Endothelial cell of umbilical vein (primary cell): ENCODE data around the gene HRH3. TPM values are rescaled to one million over a fixed set of nuclear protein-coding genes. Genes with fewer than 3 reads are reported as not detected.

Source experiments
- BruUV-seq: library from RNA; stranded (reverse); fragments of 400-500 nt; replicated peaks from 2 replicates; lab custom pipeline; 2021; lab: Mats Ljungman, UMichigan
- CTCF ChIA-PET: fragments of 300-600, 350-600 bp; sonication (Branson Sonifier 250); formaldehyde crosslinking; loops from one replicate; lab custom pipeline; 2021; ENCODE audit warnings: antibody characterized with exemption, inconsistent platforms; lab: Charles Lee
- POLR2A ChIA-PET: fragments of 300-600, 350-600 bp; sonication (Branson Sonifier 250); formaldehyde crosslinking; loops from one replicate; lab custom pipeline; 2021; ENCODE audit warnings: antibody characterized with exemption, inconsistent platforms; lab: Charles Lee
- DNase-seq: peaks from one replicate; pipeline ENCODE4 v3.0.0-alpha.2; 2011; ENCODE audit warnings: low read depth, low spot score
- FAIRE-seq: peaks from 2 replicates; lab custom pipeline; 2011; peaks lifted over from hg19 to GRCh38; lab: Jason Lieb, UNC
- H2AFZ ChIP-seq: 2 replicates; pipeline ENCODE4 v1.6.0; 2012; ENCODE audit warnings: low read depth, low read length, control low read depth, inconsistent platforms
- H3K27ac ChIP-seq: 2 replicates; pipeline ENCODE4 v1.5.1; 2011; ENCODE audit warnings: low read depth, mild to moderate bottlenecking, control low read depth, low read length, moderate library complexity; ENCODE audit not compliant: insufficient read depth
- H3K27me3 ChIP-seq, 2 experiments: 2 replicates each; pipeline versions ENCODE4 v1.6.0 to v1.6.1; 2011; ENCODE audit warnings: low read length in 2 of 2, mixed read lengths in 1 of 2; ENCODE audit not compliant: control insufficient read depth in 2 of 2, insufficient read depth in 2 of 2
- H3K36me3 ChIP-seq, 2 experiments: 2 replicates in 1 of 2; 3 replicates in 1 of 2; pipeline ENCODE4 v1.5.1; 2011; ENCODE audit warnings: low read length in 2 of 2, mild to moderate bottlenecking in 1 of 2, moderate library complexity in 1 of 2; ENCODE audit not compliant: control insufficient read depth in 2 of 2, insufficient read depth in 2 of 2; ENCODE audit errors: extremely low read depth in 1 of 2
- H3K4me1 ChIP-seq: 3 replicates; pipeline ENCODE4 v1.5.1; 2011; ENCODE audit warnings: mild to moderate bottlenecking, low read length; ENCODE audit not compliant: control insufficient read depth, insufficient read depth; ENCODE audit errors: extremely low read depth
- H3K4me2 ChIP-seq: 2 replicates; pipeline ENCODE4 v1.6.1; 2011; ENCODE audit warnings: low read length, control low read depth, mixed read lengths; ENCODE audit not compliant: insufficient read depth
- H3K4me3 ChIP-seq, 3 experiments: fragments of 200-600 bp in 1 of 3; sonication (generic), shearing (Covaris generic) in 1 of 3; replicated peaks in 1 of 3; 2 replicates each; pipeline ENCODE4 v1.5.1; 2011 to 2016; ENCODE audit warnings: control low read depth in 3 of 3, low read length in 3 of 3, mild to moderate bottlenecking in 2 of 3, inconsistent platforms in 1 of 3, low read depth in 1 of 3, moderate library complexity in 1 of 3; ENCODE audit not compliant: insufficient read depth in 1 of 3
- H3K79me2 ChIP-seq: 2 replicates; pipeline ENCODE4 v1.6.0; 2012; ENCODE audit warnings: low read length, inconsistent platforms; ENCODE audit not compliant: control insufficient read depth, insufficient read depth
- H3K9ac ChIP-seq: replicated peaks from 2 replicates; pipeline ENCODE3; 2011; ENCODE audit warnings: low read length, control low read depth; ENCODE audit not compliant: insufficient read depth; ENCODE audit errors: extremely low read depth
- H3K9me1 ChIP-seq: replicated peaks from 3 replicates; pipeline ENCODE4 v1.6.0; 2011; ENCODE audit warnings: mild to moderate bottlenecking, low read length; ENCODE audit not compliant: control insufficient read depth, insufficient read depth; ENCODE audit errors: extremely low read depth
- H3K9me3 ChIP-seq: replicated peaks from 2 replicates; pipeline ENCODE4 v1.5.1; 2012; ENCODE audit warnings: low read length, inconsistent platforms; ENCODE audit not compliant: control insufficient read depth, insufficient read depth
- H4K20me1 ChIP-seq: replicated peaks from 2 replicates; pipeline ENCODE3; 2011; ENCODE audit warnings: mild to moderate bottlenecking, low read length; ENCODE audit not compliant: control insufficient read depth, insufficient read depth; ENCODE audit errors: extremely low read depth
- EZH2 ChIP-seq: IDR thresholded peaks from 2 replicates; pipeline ENCODE4 v1.6.1; 2012; ENCODE audit warnings: borderline replicate concordance, low read depth, mild to moderate bottlenecking, moderate library complexity, low read length, inconsistent platforms; ENCODE audit not compliant: severe bottlenecking
- FOS ChIP-seq: IDR thresholded peaks from 2 replicates; pipeline ENCODE4 v1.6.1; 2011; ENCODE audit warnings: mild to moderate bottlenecking, low read length, moderate library complexity, borderline replicate concordance; ENCODE audit not compliant: insufficient read depth
- GATA2 ChIP-seq: IDR thresholded peaks from 2 replicates; pipeline ENCODE4 v1.7.0; 2011; ENCODE audit warnings: low read depth, mild to moderate bottlenecking, moderate library complexity, mixed read lengths, low read length; ENCODE audit not compliant: insufficient read length, insufficient read depth
- JUN ChIP-seq: IDR thresholded peaks from 2 replicates; pipeline ENCODE4 v1.6.1; 2011; ENCODE audit warnings: borderline replicate concordance, low read depth; ENCODE audit not compliant: insufficient read length, insufficient read depth
- MYC ChIP-seq: IDR thresholded peaks from one replicate; pipeline ENCODE4 v1.6.1; 2011; ENCODE audit warnings: mild to moderate bottlenecking, low read depth, low read length
- POLR2A ChIP-seq: IDR thresholded peaks from 2 replicates; pipeline ENCODE4 v1.6.1; 2012; ENCODE audit warnings: low read depth, mild to moderate bottlenecking, control low read depth, low read length
- POLR2AphosphoS5 ChIP-seq: IDR thresholded peaks from 2 replicates; pipeline ENCODE4 v1.6.1; 2012; ENCODE audit warnings: low read depth, mild to moderate bottlenecking, control low read depth, low read length, moderate library complexity; ENCODE audit not compliant: insufficient read depth
- dilution Hi-C: fragments of 300-500 bp; cut with MboI; formaldehyde crosslinking; loops from one replicate; pipeline ENCODE4 v1.15.0; 2019; ENCODE audit warnings: low sequenced_read_pairs; ENCODE audit not compliant: extremely low pct_ligation_motif_present
- intact Hi-C: fragments of 100-400 bp; cut with micrococcal nuclease; formaldehyde crosslinking; loops from one replicate; pipeline ENCODE4 v1.10.0; 2022
- polyA plus RNA-seq, 4 experiments: library from polyadenylated mRNA; depleted of rRNA in 3 of 4; stranded (reverse) in 3 of 4; unstranded in 1 of 4; fragments of >200 nt; gene quantifications; 2 replicates each; pipeline versions ENCODE4 v1.2.1 to v1.2.3, GENCODE V29; 2011 to 2012; ENCODE audit warnings: missing spikeins in 1 of 4
- total RNA-seq: library from RNA; stranded (reverse); gene quantifications from 2 replicates; pipeline ENCODE4 v1.2.3, GENCODE V29; 2021
- TF ChIP-seq, protein P1 (sequence below): IDR thresholded peaks from 2 replicates; pipeline ENCODE4 v1.6.1; 2011; ENCODE audit not compliant: insufficient read depth, insufficient read length
- TF ChIP-seq, protein P2 (sequence below), 2 donors: IDR thresholded peaks; 1 replicate in 1 of 2; 2 replicates in 1 of 2; pipeline ENCODE4 v1.5.1; 2011; ENCODE audit warnings: low read length in 2 of 2, mild to moderate bottlenecking in 2 of 2, moderate library complexity in 2 of 2, control low read depth in 1 of 2, inconsistent platforms in 1 of 2, low read depth in 1 of 2; ENCODE audit not compliant: insufficient read depth in 1 of 2; ENCODE audit errors: extremely low read depth in 1 of 2

HRH3 gene
- total and polyA plus RNA-seq, 2 donors (not counting 3 experiments of a cell fraction or from before 2014, with no cell fraction given): not detected

DNA sequence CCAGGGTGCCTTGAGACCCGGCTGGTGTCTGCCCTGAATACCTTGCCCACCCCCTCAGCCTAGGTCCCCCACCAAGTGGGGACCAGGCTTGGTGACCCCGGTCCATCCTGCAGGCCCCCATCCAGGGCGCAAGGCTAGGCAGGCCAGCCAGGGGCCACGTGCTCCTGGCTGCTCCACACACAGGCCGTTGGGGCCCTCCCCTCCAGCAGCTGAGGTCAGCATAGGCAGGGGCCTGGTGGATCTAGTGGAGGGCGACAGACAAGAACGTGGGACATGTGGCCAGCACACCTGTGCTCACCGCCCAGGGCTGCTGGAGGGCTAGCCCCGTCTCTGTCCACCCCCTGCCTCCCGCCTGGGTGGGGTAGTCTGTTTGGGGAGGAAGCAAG, 7.5 kb upstream of the HRH3 start:
- H3K9me1 ChIP-seq: no peaks in the 10 kb centered on the region
- H3K79me2 ChIP-seq: no peaks in the 10 kb centered on the region
- CTCF ChIA-PET: no interaction called here
- no TSS peak for BruUV-seq
- H2AFZ ChIP-seq: no peak overlapping the region
- no peak overlapping the region for H3K27ac ChIP-seq
- no peak overlapping the region for H3K9ac ChIP-seq
- H3K4me3 ChIP-seq: no peak overlapping the region
- FAIRE-seq (no peak), DNase-seq (no peak)
- no peaks in the 10 kb centered on the region for H3K9me3 ChIP-seq
- H3K4me1 ChIP-seq: no peaks in the 10 kb centered on the region
- H4K20me1 ChIP-seq: no peaks in the 10 kb centered on the region
- no peak for TF ChIP-seq POLR2AphosphoS5
- TF ChIP-seq EZH2: no peak
- TF ChIP-seq FOS: no peak
- no peak for TF ChIP-seq POLR2A
- no peak for TF ChIP-seq JUN
- no peak for TF ChIP-seq GATA2
- TF ChIP-seq, protein P1, sequence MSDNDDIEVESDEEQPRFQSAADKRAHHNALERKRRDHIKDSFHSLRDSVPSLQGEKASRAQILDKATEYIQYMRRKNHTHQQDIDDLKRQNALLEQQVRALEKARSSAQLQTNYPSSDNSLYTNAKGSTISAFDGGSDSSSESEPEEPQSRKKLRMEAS: no peak
- TF ChIP-seq MYC: no peak
- TF ChIP-seq, protein P2, sequence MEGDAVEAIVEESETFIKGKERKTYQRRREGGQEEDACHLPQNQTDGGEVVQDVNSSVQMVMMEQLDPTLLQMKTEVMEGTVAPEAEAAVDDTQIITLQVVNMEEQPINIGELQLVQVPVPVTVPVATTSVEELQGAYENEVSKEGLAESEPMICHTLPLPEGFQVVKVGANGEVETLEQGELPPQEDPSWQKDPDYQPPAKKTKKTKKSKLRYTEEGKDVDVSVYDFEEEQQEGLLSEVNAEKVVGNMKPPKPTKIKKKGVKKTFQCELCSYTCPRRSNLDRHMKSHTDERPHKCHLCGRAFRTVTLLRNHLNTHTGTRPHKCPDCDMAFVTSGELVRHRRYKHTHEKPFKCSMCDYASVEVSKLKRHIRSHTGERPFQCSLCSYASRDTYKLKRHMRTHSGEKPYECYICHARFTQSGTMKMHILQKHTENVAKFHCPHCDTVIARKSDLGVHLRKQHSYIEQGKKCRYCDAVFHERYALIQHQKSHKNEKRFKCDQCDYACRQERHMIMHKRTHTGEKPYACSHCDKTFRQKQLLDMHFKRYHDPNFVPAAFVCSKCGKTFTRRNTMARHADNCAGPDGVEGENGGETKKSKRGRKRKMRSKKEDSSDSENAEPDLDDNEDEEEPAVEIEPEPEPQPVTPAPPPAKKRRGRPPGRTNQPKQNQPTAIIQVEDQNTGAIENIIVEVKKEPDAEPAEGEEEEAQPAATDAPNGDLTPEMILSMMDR (IDR thresholded peaks at IDR 0.05; ENCODE audit: extremely low read depth in 1 of 2, insufficient read depth in 1 of 2, low read depth in 1 of 2, low read length in 2 of 2): no peak
- no peaks in the 10 kb centered on the region for H3K36me3 ChIP-seq
- dilution Hi-C loops: no loop called here
- H3K27me3 ChIP-seq: no peaks in the 10 kb centered on the region
- POLR2A ChIA-PET: no interaction called here
- H3K4me2 ChIP-seq: no peak overlapping the region
- intact Hi-C loops: no loop called here
